CD1c-positive myeloid dendritic cell (primary cell): ENCODE data around the gene HES4.
A peak's percentile ranks its signal among the peaks of the same experiment; 100 is the strongest.
"Not testable (repeated sequence)": the region's sequence is repeated elsewhere in the genome, so short reads cannot be mapped to it uniquely, and the experiment has no call there.

Experiments
- DNase-seq: peaks from one replicate; pipeline ENCODE4 v3.0.0-alpha.2; 2016; ENCODE audit errors: extremely low spot score

Gene HES4

GRCh38 chr1:1033731-1034438, 34.0 kb upstream of the HES4 start:
- no peak for DNase-seq

- DNase-seq = peak; percentile 81
Measured at GRCh38 chr1:1033009-1033587, 33.2 kb upstream of the HES4 start.

- no peak for DNase-seq
Measured at GRCh38 chr1:1032424-1032823, 32.5 kb upstream of the HES4 start.

- DNase-seq = no peak
Measured at GRCh38 chr1:1031659-1032235, 31.9 kb upstream of the HES4 start.

- not testable (repeated sequence) for DNase-seq
Measured at GRCh38 chr1:1030867-1031658, 31.2 kb upstream of the HES4 start.

- no peak for DNase-seq
Measured at GRCh38 chr1:1027791-1028190, 27.9 kb upstream of the HES4 start.

- no peak for DNase-seq
Measured at GRCh38 chr1:1026599-1027413, 26.9 kb upstream of the HES4 start.

GRCh38 chr1:1025730-1026129, 25.8 kb upstream of the HES4 start:
- DNase-seq = no peak

GRCh38 chr1:1024771-1025699, 25.1 kb upstream of the HES4 start:
- DNase-seq = no peak

GRCh38 chr1:1024149-1024770, 24.4 kb upstream of the HES4 start:
- no peak for DNase-seq

- DNase-seq = no peak
Measured at GRCh38 chr1:1023700-1024099, 23.8 kb upstream of the HES4 start.

GRCh38 chr1:1022302-1023009, 22.6 kb upstream of the HES4 start:
- DNase-seq = no peak

- DNase-seq = no peak
Measured at GRCh38 chr1:1021920-1022259, 22.0 kb upstream of the HES4 start.

- peak; percentile 51 for DNase-seq
Measured at GRCh38 chr1:1021010-1021919, 21.4 kb upstream of the HES4 start.

GRCh38 chr1:1020415-1021009, 20.6 kb upstream of the HES4 start:
- DNase-seq = peak; percentile 31

GRCh38 chr1:1020000-1020404, 20.1 kb upstream of the HES4 start, which contains the start of gene AGRN:
Gene AGRN, plus strand, starts transcription at chr1:1020120. Its CDS starts 53 bp downstream, at chr1:1020173.
- peak; percentile 51 for DNase-seq

- peak; percentile 90 for DNase-seq
Measured at GRCh38 chr1:1019122-1019999, 19.5 kb upstream of the HES4 start.
